Fibroblast of skin of right biceps (primary cell): ENCODE measurements around the gene LRRC43.
A peak's percentile ranks its signal among the peaks of the same experiment; 100 is the strongest.
"Not testable (repeated sequence)": the region's sequence is repeated elsewhere in the genome, so short reads cannot be mapped to it uniquely, and the experiment has no call there.

Experiments used
- DNase-seq: peaks from one replicate; pipeline ENCODE4 v3.0.0-alpha.2; 2013

LRRC43 gene

GRCh38 chr12:122197612-122197966 is 14.7 kb downstream of the LRRC43 start:
- DNase-seq, result no peak

GRCh38 chr12:122199484-122200355 is 16.8 kb downstream of the LRRC43 start:
- no peak for DNase-seq

GRCh38 chr12:122200541-122201175 is 17.7 kb downstream of the LRRC43 start:
- no peak for DNase-seq

- no peak for DNase-seq
Measured at GRCh38 chr12:122201381-122201780, 18.5 kb downstream of the LRRC43 start.

GRCh38 chr12:122202017-122202416 is 19.1 kb downstream of the LRRC43 start:
- no peak for DNase-seq

- DNase-seq, result not testable (repeated sequence)
Measured at GRCh38 chr12:122202811-122203210, 19.9 kb downstream of the LRRC43 start.

GRCh38 chr12:122203301-122204166 is 20.6 kb downstream of the LRRC43 start, which contains the start of gene B3GNT4:
Gene B3GNT4 (plus strand): TSS chr12:122203709. CDS start chr12:122204619, 910 bp downstream.
- peak; percentile 53 for DNase-seq

- no peak for DNase-seq
Measured at GRCh38 chr12:122204167-122205052, 21.5 kb downstream of the LRRC43 start.

- no peak for DNase-seq
Measured at GRCh38 chr12:122205053-122205925, 22.4 kb downstream of the LRRC43 start.

- no peak for DNase-seq
Measured at GRCh38 chr12:122206111-122206881, 23.4 kb downstream of the LRRC43 start.

- DNase-seq, result no peak
Measured at GRCh38 chr12:122206976-122207375, 24.1 kb downstream of the LRRC43 start.

GRCh38 chr12:122207391-122207790 is 24.5 kb downstream of the LRRC43 start:
- DNase-seq, result no peak

- no peak for DNase-seq
Measured at GRCh38 chr12:122208073-122208820, 25.3 kb downstream of the LRRC43 start.

- DNase-seq, result no peak
Measured at GRCh38 chr12:122215771-122216170, 32.8 kb downstream of the LRRC43 start.

GRCh38 chr12:122216445-122216844 is 33.5 kb downstream of the LRRC43 start:
- no peak for DNase-seq

GRCh38 chr12:122225683-122226365 is 42.9 kb downstream of the LRRC43 start, which contains the start of gene DIABLO:
Gene DIABLO (minus strand): TSS chr12:122226052. CDS start chr12:122226014, 38 bp downstream.
- peak; percentile 99 for DNase-seq

GRCh38 chr12:122226366-122227125 is 43.6 kb downstream of the LRRC43 start:
- DNase-seq, result no peak

- DNase-seq, result no peak
Measured at GRCh38 chr12:122227341-122227740, 44.4 kb downstream of the LRRC43 start.
